Uterus (tissue), 4 donors: ENCODE measurements around the gene ACSF3. TPM values are rescaled to one million over a fixed set of nuclear protein-coding genes. Genes with fewer than 3 reads are reported as not detected.
"Not testable (repeated sequence)": the region's sequence is repeated elsewhere in the genome, so short reads cannot be mapped to it uniquely, and the experiment has no call there.

Source experiments
- DNase-seq, 2 donors: peaks; one replicate each; pipeline ENCODE4 v3.0.0-alpha.2; 2019 to 2020
- H3K27ac ChIP-seq, 2 donors: fragments of 200-600 bp; sonication (generic); 1 replicate in 1 of 2; 2 replicates in 1 of 2; pipeline ENCODE4 v1.5.1; 2016 to 2018
- H3K27me3 ChIP-seq, 2 donors: fragments of 200-600 bp; sonication (generic); one replicate each; pipeline ENCODE4 v1.5.1; 2018 to 2019; ENCODE audit warnings: control low read depth in 1 of 2
- H3K36me3 ChIP-seq, 2 donors: fragments of 200-600 bp; sonication (generic); one replicate each; pipeline ENCODE4 v1.5.1; 2019; ENCODE audit warnings: control low read depth in 1 of 2
- H3K4me1 ChIP-seq, 2 donors: fragments of 200-600 bp; sonication (generic); one replicate each; pipeline ENCODE4 v1.5.1; 2018 to 2019; ENCODE audit warnings: control low read depth in 1 of 2
- H3K4me3 ChIP-seq, 2 donors: fragments of 200-600 bp; sonication (generic); 1 replicate in 1 of 2; 2 replicates in 1 of 2; pipeline ENCODE4 v1.5.1; 2018 to 2019; ENCODE audit warnings: mild to moderate bottlenecking in 1 of 2
- H3K9me3 ChIP-seq, 2 donors: fragments of 200-600 bp; sonication (generic); one replicate each; pipeline ENCODE4 v1.5.1; 2019; ENCODE audit warnings: control low read depth in 1 of 2
- CTCF ChIP-seq, 4 experiments: fragments of 200-600 bp in 2 of 4; fragments of 450-650 bp in 2 of 4; sonication (generic) in 2 of 4; IDR thresholded peaks; one replicate each; pipeline ENCODE4 v1.5.1; 2016 to 2019; ENCODE audit warnings: antibody characterized with exemption in 4 of 4, mild to moderate bottlenecking in 2 of 4, moderate library complexity in 1 of 4
- POLR2A ChIP-seq, 2 donors: fragments of 450-650 bp; IDR thresholded peaks; one replicate each; pipeline ENCODE4 v1.6.1; 2016; ENCODE audit warnings: antibody characterized with exemption in 2 of 2, mild to moderate bottlenecking in 1 of 2, moderate library complexity in 1 of 2
- intact Hi-C: fragments of 100-400 bp; cut with DNase I; formaldehyde crosslinking; loops from one replicate; pipeline ENCODE4 v1.15.1; 2023; ENCODE audit warnings: low total_unique reads
- total RNA-seq, 4 donors: library from RNA; depleted of rRNA in 3 of 4; stranded (reverse); fragments of >200 nt in 3 of 4; gene quantifications; one replicate each; pipeline versions ENCODE4 v1.1.0 to v1.2.4, GENCODE V29; 2014 to 2023
- donor health status: DM: yes; HTN: yes; CAD: no.

The ACSF3 gene
- total RNA-seq, 4 donors from 2014 or later = 7.4 to 39.0 (median 18.2) TPM

DNA sequence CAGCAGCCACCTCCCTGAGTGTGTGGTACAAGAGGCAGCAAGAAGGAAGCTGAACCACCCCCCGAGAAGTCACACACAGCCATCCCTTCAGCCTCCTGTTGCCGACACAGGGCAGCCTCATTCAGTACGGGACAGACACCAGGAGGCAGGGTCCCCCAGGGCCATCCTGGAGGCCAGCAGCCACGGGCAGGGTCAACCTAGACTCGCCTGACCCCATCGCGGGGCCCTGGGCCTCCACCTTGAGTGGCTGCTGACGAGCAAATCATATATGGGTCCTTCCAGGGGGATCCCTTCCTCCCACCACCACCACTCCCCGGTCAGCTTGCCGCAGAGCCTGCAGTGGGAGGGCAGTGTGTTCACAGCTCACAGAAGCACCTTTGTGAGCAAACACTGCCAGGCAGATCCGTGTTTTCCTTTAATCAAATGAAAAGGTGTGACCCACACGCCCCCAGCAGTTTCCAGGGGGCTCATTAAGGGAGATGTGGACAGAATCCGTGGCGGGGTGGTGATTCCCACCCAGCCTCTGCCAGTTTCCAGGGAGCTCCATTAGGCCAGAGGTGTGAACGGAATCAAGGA lies 5.6 kb upstream of the ACSF3 start:
- DNase-seq = no peak
- intact Hi-C loops = no loop called here
- TF ChIP-seq POLR2A (IDR thresholded peaks at IDR 0.05) = no peak
- TF ChIP-seq CTCF (IDR thresholded peaks at IDR 0.05) = no peak
- no peak overlapping the region for H3K27ac ChIP-seq
- H3K4me1 ChIP-seq = no peaks in the 10 kb centered on the region
- no peaks in the 10 kb centered on the region for H3K27me3 ChIP-seq
- no peak overlapping the region for H3K4me3 ChIP-seq
- H3K36me3 ChIP-seq = no peaks in the 10 kb centered on the region
- no peaks in the 10 kb centered on the region for H3K9me3 ChIP-seq

GRCh38 chr16:89089120-89089519 lies 4.5 kb upstream of the ACSF3 start:
- intact Hi-C loops = no loop called here
- H3K9me3 ChIP-seq = no peaks in the 10 kb centered on the region
- H3K4me1 ChIP-seq = no peaks in the 10 kb centered on the region
- H3K27ac ChIP-seq = no peak overlapping the region
- TF ChIP-seq CTCF (IDR thresholded peaks at IDR 0.05) = no peak
- no peak for TF ChIP-seq POLR2A (IDR thresholded peaks at IDR 0.05)
- no peak for DNase-seq
- H3K36me3 ChIP-seq = no peaks in the 10 kb centered on the region
- H3K27me3 ChIP-seq = no peaks in the 10 kb centered on the region
- H3K4me3 ChIP-seq = no peak overlapping the region

DNA sequence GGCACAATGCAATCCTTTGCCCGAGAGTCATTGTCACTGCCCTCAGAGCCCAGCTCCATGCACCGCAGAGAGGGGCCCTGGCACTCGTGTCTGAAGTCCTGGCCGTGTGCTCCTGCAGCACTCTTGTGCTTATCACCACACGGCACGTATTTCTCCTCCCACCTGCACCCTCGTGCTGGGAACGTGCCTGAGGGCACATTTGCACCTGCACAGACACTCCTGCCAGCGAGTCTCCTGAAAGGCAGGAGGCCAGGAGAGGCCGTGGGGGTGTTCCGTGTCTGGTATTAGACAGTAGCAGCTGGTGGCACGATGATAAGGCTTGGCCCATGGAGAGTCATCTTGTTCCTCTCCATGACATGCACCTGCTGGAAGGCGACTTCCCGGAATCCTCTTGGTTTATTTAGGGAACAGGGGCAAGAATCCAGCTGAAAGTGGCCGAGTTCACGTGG lies 3.4 kb upstream of the ACSF3 start:
- H3K36me3 ChIP-seq = no peaks in the 10 kb centered on the region
- no peaks in the 10 kb centered on the region for H3K27me3 ChIP-seq
- TF ChIP-seq CTCF (IDR thresholded peaks at IDR 0.05) (no peak), POLR2A (IDR thresholded peaks at IDR 0.05) (no peak)
- no peak overlapping the region for H3K4me3 ChIP-seq
- intact Hi-C loops = no loop called here
- no peaks in the 10 kb centered on the region for H3K4me1 ChIP-seq
- no peaks in the 10 kb centered on the region for H3K9me3 ChIP-seq
- no peak overlapping the region for H3K27ac ChIP-seq
- DNase-seq = no peak

DNA sequence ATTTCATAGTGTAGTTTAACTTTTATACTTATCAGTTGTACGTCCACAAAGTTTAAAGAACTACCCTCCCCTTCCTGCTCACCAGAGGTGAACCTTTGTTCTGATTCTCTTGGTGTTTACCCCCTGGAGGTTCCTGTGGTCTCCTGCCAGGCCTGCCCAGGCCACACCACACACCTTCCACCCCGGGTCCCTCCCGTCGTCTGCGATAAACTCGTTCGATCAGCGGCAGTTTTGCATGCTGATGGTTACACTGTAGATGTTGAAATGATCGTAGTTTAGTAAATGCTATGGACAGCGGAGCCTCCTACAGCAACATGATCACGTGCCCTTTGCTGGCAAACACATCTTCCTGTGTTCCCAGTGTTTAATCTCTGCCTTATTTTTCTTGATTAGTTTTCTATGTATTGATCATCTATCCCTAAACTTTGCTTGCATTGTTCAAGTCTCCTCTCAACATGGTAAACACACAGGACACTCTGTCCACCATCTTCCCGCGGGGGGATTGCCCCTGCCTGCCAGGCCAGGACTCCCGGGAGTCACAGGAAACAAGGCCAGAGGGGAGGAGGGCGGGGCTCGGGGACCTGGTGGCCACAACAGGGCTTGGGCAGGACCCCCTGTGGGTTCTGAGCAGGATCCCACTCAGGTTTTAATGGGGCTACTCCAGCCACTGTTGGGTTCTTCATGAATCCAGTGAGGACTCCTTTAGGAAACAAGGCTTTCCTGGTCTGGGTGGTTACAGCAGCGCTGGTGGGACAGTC lies 2.8 kb upstream of the ACSF3 start:
- no peaks in the 10 kb centered on the region for H3K36me3 ChIP-seq
- intact Hi-C loops = no loop called here
- no peak for TF ChIP-seq POLR2A (IDR thresholded peaks at IDR 0.05)
- TF ChIP-seq CTCF (IDR thresholded peaks at IDR 0.05) = no peak
- H3K27me3 ChIP-seq = no peaks in the 10 kb centered on the region
- H3K4me3 ChIP-seq = no peak overlapping the region
- no peak for DNase-seq
- H3K4me1 ChIP-seq = no peaks in the 10 kb centered on the region
- H3K27ac ChIP-seq = no peak overlapping the region
- no peaks in the 10 kb centered on the region for H3K9me3 ChIP-seq

DNA sequence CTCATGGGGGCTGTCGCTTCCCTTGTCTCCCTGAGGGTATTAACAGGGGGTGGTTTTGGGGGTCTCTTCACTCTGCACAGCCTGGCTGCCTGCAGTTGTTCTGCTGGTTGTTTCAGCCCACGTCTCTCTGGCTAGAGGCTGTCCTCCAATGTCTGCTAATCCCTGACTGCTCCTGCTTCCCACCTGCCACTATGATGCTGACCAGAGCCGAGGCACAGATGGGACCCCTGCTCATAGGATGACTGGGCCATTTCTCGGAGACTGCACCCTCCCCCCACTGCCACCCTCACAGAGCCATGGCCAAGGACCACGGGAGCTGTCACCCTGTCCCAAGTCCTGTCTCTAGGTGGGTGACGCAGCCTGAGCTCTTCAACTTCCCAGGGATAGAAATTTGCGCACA lies 1.6 kb upstream of the ACSF3 start:
- TF ChIP-seq CTCF (IDR thresholded peaks at IDR 0.05) (no peak), POLR2A (IDR thresholded peaks at IDR 0.05) (no peak)
- Histone ChIP-seq H3K4me1 (no peaks in the 10 kb centered on the region), H3K36me3 (no peaks in the 10 kb centered on the region), H3K27me3 (no peaks in the 10 kb centered on the region), H3K27ac (no peak overlapping the region), H3K4me3 (no peak overlapping the region), H3K9me3 (no peaks in the 10 kb centered on the region)
- DNase-seq = no peak
- intact Hi-C loops = no loop called here

- H3K4me1 ChIP-seq, DNase-seq, intact Hi-C loops: not testable (repeated sequence)
Observed at GRCh38 chr16:89093252-89093601, 425 bp upstream of the ACSF3 start.

More at GRCh38 chr16:89093252-89093601, 425 bp upstream of the ACSF3 start:
- H3K36me3 ChIP-seq, H3K27me3 ChIP-seq, H3K9me3 ChIP-seq: not testable (repeated sequence)
- Histone ChIP-seq H3K27ac (peak overlapping the region; percentile 49 to 67), H3K4me3 (peak overlapping the region; percentile 40 to 78)
